ENCODE data around the gene SERINC4.
"Not testable (repeated sequence)": the region's sequence is repeated elsewhere in the genome, so short reads cannot be mapped to it uniquely, and the experiment has no call there.

Gene SERINC4
- total RNA-seq: 0.94 reads per million

DNA sequence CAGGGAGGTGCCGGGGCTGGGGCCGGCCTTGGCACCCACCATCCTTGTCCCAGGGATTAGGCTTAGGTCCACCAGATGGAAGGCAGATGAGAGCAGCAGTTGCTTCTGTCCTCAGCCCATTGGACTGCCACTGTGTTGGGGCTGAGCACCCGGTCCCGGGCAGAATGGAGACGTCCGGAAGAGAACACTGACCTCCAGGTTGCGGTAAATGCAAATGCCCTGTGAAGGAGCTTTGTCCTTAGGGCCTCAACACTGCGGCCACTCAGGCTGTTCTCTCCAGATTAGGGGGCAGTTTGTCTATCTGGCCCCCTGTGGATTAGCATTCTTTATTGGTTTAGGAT is at the start of gene SERINC4:
Gene SERINC4, minus strand, starts transcription at position 276 of the 341 bp plus-strand sequence. Its CDS starts 234 bp downstream, at position 42.
- no peak for DNase-seq

DNA sequence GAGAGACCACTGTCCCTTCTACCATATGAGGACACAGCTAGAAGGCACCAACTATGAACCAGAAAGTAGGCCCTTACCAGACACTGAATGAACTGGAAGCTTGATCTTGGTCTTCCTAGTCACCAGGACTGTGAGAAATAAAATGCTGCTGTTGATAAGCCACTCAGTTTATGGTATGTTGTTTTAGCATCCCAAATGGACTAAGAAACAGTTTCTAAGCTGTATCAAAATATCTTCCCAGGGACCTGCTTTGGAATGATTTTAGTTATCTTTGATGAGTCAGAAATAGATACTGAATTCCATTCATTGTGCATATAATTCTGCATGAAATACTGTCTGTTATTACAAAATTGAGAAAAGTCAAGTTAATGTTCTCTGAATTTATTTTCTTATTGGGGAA is 45.4 kb upstream of the SERINC4 start:
- no peak for DNase-seq

- DNase-seq: not testable (repeated sequence)
These were observed 32.5 kb upstream of the SERINC4 start for GRCh38 chr15:43832485-43832884.

- DNase-seq: not testable (repeated sequence)
These were observed 31.6 kb upstream of the SERINC4 start for GRCh38 chr15:43831519-43832052.

- not testable (repeated sequence) for DNase-seq
These were observed 30.8 kb upstream of the SERINC4 start for GRCh38 chr15:43830691-43831275.

DNA sequence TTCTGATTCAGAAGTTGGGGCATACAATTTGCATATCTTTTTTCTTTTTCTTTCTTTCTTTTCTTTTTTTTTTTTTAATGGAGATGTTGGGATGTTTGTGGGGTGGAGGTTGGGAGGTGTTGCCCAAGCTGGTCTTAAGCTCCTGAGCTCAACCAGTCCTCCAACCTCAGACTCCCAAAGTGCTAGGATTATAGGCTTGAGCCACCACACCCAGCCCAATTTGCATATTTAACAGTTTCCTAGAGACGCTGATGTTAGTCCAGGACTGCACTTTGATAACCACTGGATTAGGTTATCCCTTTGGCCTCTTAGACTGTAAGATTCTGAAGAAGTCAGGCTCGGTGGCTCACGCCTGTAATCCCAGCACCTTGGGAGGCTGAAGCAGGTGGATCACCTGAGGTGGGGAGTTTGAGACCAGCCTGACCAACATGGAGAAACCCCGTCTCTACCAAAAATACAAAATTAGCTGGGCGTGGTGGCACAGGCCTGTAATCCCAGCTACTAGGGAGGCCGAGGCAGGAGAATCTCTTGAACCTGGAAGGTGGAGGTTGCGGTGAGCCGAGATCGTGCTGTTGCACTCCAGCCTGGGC is 30.0 kb upstream of the SERINC4 start:
- not testable (repeated sequence) for DNase-seq

GRCh38 chr15:43828061-43828657 is 28.1 kb upstream of the SERINC4 start:
- no peak for DNase-seq

DNA sequence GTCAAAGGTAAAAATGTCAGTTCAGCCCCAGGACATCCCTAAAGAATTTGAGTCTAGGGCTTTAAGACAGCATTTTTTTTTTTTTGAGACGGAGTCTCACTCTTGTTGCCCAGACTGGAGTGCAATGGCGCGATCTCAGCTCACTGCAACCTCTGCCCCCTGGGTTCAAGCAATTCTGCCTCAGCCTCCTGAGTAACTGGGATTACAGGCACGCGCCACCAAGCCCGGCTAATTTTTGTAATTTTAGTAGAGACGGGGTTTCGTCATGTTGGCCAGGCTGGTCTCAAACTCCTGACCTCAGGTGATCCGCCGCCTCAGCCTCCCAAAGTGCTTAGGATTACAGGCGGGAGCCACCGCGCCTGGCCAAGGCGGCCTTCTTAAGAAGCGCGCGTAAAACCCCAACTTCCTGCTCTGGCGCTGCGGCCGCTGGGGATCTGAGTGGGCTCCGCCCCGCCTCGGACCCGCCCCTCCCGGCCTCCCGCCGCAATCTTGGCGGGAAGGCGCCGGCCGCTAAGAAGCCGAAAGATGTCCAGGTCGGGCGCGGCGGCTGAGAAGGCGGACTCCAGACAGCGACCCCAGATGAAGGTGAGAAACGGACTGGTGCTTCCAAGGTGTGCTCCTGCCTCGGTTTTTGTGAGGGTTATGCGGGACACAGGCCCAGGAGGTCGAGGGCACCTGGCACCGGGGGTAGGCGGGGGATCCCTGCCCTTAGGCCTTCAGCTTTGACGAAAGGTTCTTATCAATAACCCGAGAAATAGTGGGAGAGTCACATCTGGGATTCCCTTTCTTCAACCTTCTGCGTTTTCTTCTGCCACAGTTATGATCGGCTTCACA is 26.7 kb upstream of the SERINC4 start, which contains the start of gene WDR76:
Gene WDR76, plus strand, starts transcription at position 495 of the 834 bp plus-strand sequence. Its CDS starts 31 bp downstream, at position 526.
- peak; percentile 54 for DNase-seq

- no peak for DNase-seq
These were observed 26.0 kb upstream of the SERINC4 start for GRCh38 chr15:43826029-43826507.

GRCh38 chr15:43825305-43825704 is 25.3 kb upstream of the SERINC4 start:
- DNase-seq: not testable (repeated sequence)

DNA sequence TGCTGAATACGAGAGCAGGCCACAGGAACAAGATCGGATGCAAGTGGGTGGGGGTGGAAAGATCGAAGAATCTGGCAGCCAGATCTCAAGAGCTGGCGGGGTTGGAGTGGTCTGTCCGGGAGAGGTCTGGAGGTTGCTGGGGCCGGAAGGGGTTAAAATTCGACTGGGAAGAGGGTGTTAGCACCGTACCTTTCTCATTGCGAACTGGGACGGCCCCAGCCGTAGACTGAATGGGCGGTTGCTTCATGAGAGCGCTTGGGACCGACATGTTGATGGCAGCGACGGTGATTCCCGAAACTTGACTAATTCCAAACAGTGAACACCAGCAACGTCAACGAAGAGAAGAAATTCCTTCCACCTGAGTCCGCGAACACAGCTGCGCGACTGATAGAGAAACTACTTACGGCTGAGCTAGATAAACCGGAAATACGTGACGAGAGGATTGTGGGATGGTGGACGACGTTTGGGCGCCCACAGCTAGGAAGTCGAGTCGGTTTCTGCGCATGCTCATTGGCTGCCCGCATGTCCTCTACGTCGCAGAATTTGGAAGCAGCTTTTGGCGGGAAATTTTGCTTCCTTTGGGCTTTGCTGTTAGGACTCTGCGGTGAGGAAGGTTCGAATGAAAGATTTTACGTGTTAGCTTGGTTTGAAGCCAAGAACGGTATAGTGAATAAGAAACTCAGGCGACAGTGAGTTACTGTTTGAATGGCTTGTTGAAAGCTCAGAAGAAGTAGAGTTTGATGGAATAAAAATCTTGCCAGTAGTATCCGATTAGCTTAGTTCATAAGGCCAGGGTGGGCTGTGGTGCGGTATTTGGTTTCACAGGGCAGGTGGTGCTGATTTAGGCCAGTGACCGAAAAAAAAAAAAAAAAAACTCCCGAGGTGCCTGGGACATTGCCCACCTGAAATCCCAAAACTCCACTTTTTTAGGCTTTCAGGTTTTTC is 24.6 kb upstream of the SERINC4 start, which contains the start of gene MFAP1:
Gene MFAP1, minus strand, starts transcription at position 389 of the 945 bp plus-strand sequence. Its CDS starts 121 bp downstream, at position 268.
- peak; percentile 90 for DNase-seq

- no peak for DNase-seq
These were observed 21.5 kb upstream of the SERINC4 start for GRCh38 chr15:43821505-43821904.

DNA sequence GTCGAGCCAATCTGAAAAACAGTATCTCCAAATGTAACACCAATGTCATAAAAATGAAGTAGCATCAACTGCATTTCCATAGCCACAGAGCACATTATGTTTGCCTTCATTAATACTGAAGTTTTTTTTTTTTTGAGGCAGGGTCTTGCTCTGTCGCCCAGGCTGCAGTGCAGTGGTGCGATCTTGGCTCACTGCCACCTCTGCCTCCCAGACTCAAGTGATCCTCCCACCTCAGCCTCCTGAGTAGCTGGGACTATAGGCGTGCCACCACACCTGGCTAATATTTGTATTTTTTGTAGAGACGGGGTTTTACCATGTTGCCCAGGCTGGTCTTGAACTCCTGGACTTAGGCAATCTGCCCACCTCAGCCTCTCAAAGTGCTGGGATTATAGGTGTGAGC is 15.0 kb upstream of the SERINC4 start:
- DNase-seq: not testable (repeated sequence)

DNA sequence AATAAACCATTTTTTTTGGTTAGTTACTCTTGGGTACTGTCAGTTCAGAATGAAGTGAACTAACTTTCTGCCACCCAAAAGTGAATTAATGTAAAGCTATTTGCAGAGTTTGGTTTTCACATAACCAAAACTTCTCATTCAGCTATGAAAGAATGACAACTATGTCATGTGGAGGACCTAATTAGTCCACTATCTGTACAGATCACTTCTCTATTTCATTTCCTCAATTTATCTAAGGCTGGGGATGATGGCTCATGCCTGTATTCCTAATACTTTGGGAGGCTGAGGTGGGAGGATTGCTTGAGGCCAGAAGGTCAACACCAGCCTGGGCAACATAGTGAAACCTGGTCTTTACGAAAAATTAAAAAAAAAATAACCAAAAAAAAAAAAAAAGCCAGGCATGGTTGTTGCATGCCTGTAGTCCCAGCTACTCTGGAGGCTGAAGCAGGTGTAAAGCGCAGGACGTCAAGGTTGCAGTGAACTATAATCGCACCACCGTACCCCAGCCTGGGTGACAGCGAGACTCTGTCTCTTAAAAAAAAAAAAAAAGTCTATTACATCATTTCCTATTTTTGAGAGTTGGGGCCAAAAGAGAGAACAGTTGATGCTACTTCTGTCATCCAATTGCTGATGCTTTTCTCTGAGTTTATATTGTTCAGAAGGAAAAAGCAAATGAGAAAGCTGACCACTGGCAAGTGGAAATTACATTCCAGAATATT is 9.1 kb upstream of the SERINC4 start:
- no peak for DNase-seq

- DNase-seq: no peak
These were observed 8.5 kb upstream of the SERINC4 start for GRCh38 chr15:43808435-43808950.

DNA sequence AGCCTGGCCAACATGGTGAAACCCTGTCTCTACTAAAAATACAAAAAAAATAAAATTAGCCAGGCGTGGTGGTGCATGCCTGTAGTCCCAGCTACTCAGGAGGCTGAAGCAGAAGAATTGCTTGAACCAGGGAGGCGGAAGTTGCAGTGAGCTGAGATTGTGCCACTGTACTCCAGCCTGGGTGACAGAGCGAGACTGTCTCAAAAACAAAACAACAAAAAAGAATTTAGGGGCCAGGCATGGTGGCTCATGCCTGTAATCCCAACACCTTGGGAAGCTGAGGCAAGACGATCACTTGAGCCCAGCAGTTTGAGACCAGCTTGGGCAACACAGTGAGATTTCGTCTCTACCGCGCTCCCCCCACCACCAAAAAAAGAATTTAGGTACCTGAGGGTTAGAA is 2.7 kb upstream of the SERINC4 start:
- DNase-seq: not testable (repeated sequence)

- peak; percentile 87 for DNase-seq
These were observed 494 bp upstream of the SERINC4 start, which contains the start of gene HYPK for GRCh38 chr15:43800286-43801141. TSS of gene HYPK (plus strand) at chr15:43800599. CDS start at chr15:43800623, 24 bp downstream.

DNA sequence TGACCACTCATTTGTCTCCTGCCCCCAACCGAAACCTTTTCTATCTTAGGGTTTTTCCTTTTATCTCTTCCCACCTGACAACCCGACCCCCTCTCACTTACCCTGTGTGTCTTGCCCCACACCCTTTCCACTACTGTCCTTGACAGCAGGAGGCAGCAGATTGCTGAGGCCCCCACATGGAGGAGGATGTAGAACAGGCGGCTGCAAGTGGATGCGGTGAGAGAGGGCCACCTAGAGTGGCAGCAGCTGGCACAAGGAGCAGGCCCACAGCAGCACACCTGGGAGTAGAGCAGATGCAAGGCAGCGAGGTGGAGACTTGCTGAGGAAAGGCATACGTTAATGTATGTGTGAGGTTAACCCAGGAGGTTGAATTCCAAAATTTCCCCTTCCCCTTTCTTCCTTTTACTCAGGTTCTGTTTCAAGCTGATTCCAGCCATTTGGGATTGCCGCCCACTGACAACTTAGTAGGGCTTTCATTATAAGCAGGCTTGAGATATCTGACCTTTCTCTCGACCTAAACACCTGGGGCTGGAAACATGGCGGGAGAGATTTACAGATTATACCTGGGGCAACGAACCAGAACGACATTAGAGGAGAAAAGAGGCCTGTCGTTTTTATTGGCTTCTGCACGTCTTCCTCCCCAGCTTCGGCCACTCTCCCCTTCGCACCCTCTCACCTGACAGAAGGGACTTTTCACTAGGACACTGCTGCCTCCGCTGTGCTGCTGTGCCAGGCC is 643 bp downstream of the SERINC4 start:
- DNase-seq: no peak

- DNase-seq: no peak
These were observed 3.5 kb downstream of the SERINC4 start for GRCh38 chr15:43796566-43796965.
